H9 (cell line): ENCODE measurements around the gene ADGRL2. TPM values are rescaled to one million over a fixed set of nuclear protein-coding genes. Genes with fewer than 3 reads are reported as not detected.

ENCODE experiments used
- DNase-seq: peaks from one replicate; pipeline ENCODE4 v3.0.0-alpha.2; 2017
- H2AFZ ChIP-seq: one replicate; pipeline ENCODE4 v1.6.1; 2013; ENCODE audit warnings: mild to moderate bottlenecking, low read length, control low read depth, moderate library complexity
- H2AK5ac ChIP-seq: 2 replicates; pipeline ENCODE4 v1.6.1; 2013; ENCODE audit warnings: low read length, control low read depth, mixed read lengths; ENCODE audit not compliant: insufficient read length
- H2BK120ac ChIP-seq: one replicate; pipeline ENCODE4 v1.6.1; 2013; ENCODE audit warnings: low read depth, mild to moderate bottlenecking, low read length, control low read depth, inconsistent platforms; ENCODE audit not compliant: poor library complexity, severe bottlenecking
- H2BK12ac ChIP-seq: 2 replicates; pipeline ENCODE4 v1.6.1; 2013; ENCODE audit warnings: low read length, control low read depth, mixed read lengths, low read depth; ENCODE audit not compliant: insufficient read length
- H2BK15ac ChIP-seq: 2 replicates; pipeline ENCODE4 v1.6.1; 2013; ENCODE audit warnings: low read depth, low read length, control low read depth
- H2BK20ac ChIP-seq: one replicate; pipeline ENCODE4 v1.6.1; 2013; ENCODE audit warnings: low read depth, mild to moderate bottlenecking, low read length, control low read depth, inconsistent platforms; ENCODE audit not compliant: poor library complexity, severe bottlenecking
- H2BK5ac ChIP-seq: 2 replicates; pipeline ENCODE4 v1.6.1; 2013; ENCODE audit warnings: low read length, control low read depth, mixed read lengths; ENCODE audit not compliant: insufficient read length
- H3K14ac ChIP-seq: 2 replicates; pipeline ENCODE4 v1.6.1; 2013; ENCODE audit warnings: low read length, control low read depth; ENCODE audit not compliant: insufficient read depth
- H3K18ac ChIP-seq: 2 replicates; pipeline ENCODE4 v1.6.1; 2013; ENCODE audit warnings: low read depth, mild to moderate bottlenecking, mixed read lengths, low read length, control low read depth; ENCODE audit not compliant: insufficient read length
- H3K23ac ChIP-seq: 2 replicates; pipeline ENCODE4 v1.6.1; 2013; ENCODE audit warnings: low read length, control low read depth, mixed read lengths, low read depth; ENCODE audit not compliant: insufficient read length
- H3K23me2 ChIP-seq: 2 replicates; pipeline ENCODE4 v1.6.1; 2013; ENCODE audit warnings: low read depth, mild to moderate bottlenecking, mixed read lengths, low read length, control low read depth; ENCODE audit not compliant: insufficient read length, poor library complexity, severe bottlenecking
- H3K27ac ChIP-seq: 2 replicates; pipeline ENCODE4 v1.5.1; 2013; ENCODE audit warnings: low read length, control low read depth, mixed read lengths, low read depth; ENCODE audit not compliant: insufficient read length
- H3K27me3 ChIP-seq: 2 replicates; pipeline ENCODE4 v1.6.1; 2013; ENCODE audit warnings: low read length, control low read depth, inconsistent platforms; ENCODE audit not compliant: insufficient read depth
- H3K4ac ChIP-seq: 2 replicates; pipeline ENCODE4 v1.6.1; 2013; ENCODE audit warnings: low read depth, mild to moderate bottlenecking, control low read depth, inconsistent platforms, low read length, moderate library complexity
- H3K4me1 ChIP-seq: 2 replicates; pipeline ENCODE4 v1.6.1; 2013; ENCODE audit warnings: low read length, control low read depth, inconsistent platforms; ENCODE audit not compliant: insufficient read depth
- H3K4me2 ChIP-seq: 2 replicates; pipeline ENCODE4 v1.6.1; 2013; ENCODE audit warnings: low read length, control low read depth, mixed read lengths; ENCODE audit not compliant: insufficient read length, insufficient read depth
- H3K56ac ChIP-seq: 2 replicates; pipeline ENCODE4 v1.6.1; 2013; ENCODE audit warnings: low read depth, mild to moderate bottlenecking, mixed read lengths, low read length, control low read depth; ENCODE audit not compliant: insufficient read length
- H3K79me1 ChIP-seq: 2 replicates; pipeline ENCODE4 v1.6.1; 2013; ENCODE audit warnings: low read depth, mild to moderate bottlenecking, moderate library complexity, low read length, control low read depth, inconsistent platforms; ENCODE audit not compliant: insufficient read depth, poor library complexity, severe bottlenecking
- H3K79me2 ChIP-seq: 2 replicates; pipeline ENCODE4 v1.6.1; 2013; ENCODE audit warnings: low read length, control low read depth, inconsistent platforms; ENCODE audit not compliant: insufficient read depth
- H3K9ac ChIP-seq: 2 replicates; pipeline ENCODE4 v1.6.1; 2013; ENCODE audit warnings: low read length, control low read depth, mixed read lengths; ENCODE audit not compliant: insufficient read length; ENCODE audit errors: extremely low read depth
- H3K9me3 ChIP-seq: one replicate; pipeline ENCODE4 v1.6.1; 2013; ENCODE audit warnings: low read depth, low read length, inconsistent platforms; ENCODE audit not compliant: control insufficient read depth
- H3T11ph ChIP-seq: one replicate; pipeline ENCODE4 v1.6.1; 2013; ENCODE audit warnings: mild to moderate bottlenecking, low read length, control low read depth, inconsistent platforms
- H4K20me1 ChIP-seq: one replicate; pipeline ENCODE4 v1.6.1; 2013; ENCODE audit not compliant: control insufficient read depth, insufficient read length, insufficient read depth
- H4K5ac ChIP-seq: 2 replicates; pipeline ENCODE4 v1.6.1; 2013; ENCODE audit warnings: low read depth, mild to moderate bottlenecking, mixed read lengths, low read length, control low read depth; ENCODE audit not compliant: insufficient read length
- H4K8ac ChIP-seq: replicated peaks from 2 replicates; pipeline ENCODE4 v1.6.1; 2013; ENCODE audit warnings: low read length, control low read depth, mixed read lengths, low read depth; ENCODE audit not compliant: insufficient read length
- H4K91ac ChIP-seq: 2 replicates; pipeline ENCODE4 v1.6.1; 2013; ENCODE audit warnings: low read depth, mild to moderate bottlenecking, moderate library complexity, mixed read lengths, low read length, control low read depth; ENCODE audit not compliant: insufficient read length
- H3K27ac Mint-ChIP-seq, 3 experiments: 2 replicates in 2 of 3; 3 replicates in 1 of 3; pipeline ENCODE4 v1.8.0; 2020 to 2021; ENCODE audit warnings: mixed read lengths in 3 of 3, mild to moderate bottlenecking in 1 of 3, moderate library complexity in 1 of 3
- H3K27me3 Mint-ChIP-seq: 2 replicates; pipeline ENCODE4 v1.8.0; 2021; ENCODE audit warnings: low read depth, mild to moderate bottlenecking, moderate library complexity, mixed read lengths
- H3K36me3 Mint-ChIP-seq, 3 experiments: 2 replicates in 2 of 3; 3 replicates in 1 of 3; pipeline ENCODE4 v1.8.0; 2020 to 2021; ENCODE audit warnings: low read depth in 3 of 3, mixed read lengths in 3 of 3; ENCODE audit not compliant: insufficient read depth in 1 of 3
- H3K4me1 Mint-ChIP-seq, 2 experiments: 2 replicates each; pipeline ENCODE4 v1.8.0; 2020; ENCODE audit warnings: mixed read lengths in 2 of 2
- H3K4me3 Mint-ChIP-seq, 2 experiments: 2 replicates in 1 of 2; 3 replicates in 1 of 2; pipeline ENCODE4 v1.8.0; 2020 to 2021; ENCODE audit warnings: mild to moderate bottlenecking in 2 of 2, mixed read lengths in 2 of 2, moderate library complexity in 1 of 2
- H3K9me3 Mint-ChIP-seq, 2 experiments: 2 replicates in 1 of 2; 3 replicates in 1 of 2; pipeline ENCODE4 v1.8.0; 2020; ENCODE audit warnings: mild to moderate bottlenecking in 2 of 2, mixed read lengths in 2 of 2, moderate library complexity in 1 of 2
- WGBS: extraction: QIAGEN DNeasy Blood & Tissue Kit; methylation state at CpG from one replicate; pipeline ENCODE4 v1.1.7; 2013; ENCODE audit warnings: missing lambda C conversion rate, low lambda C conversion rate, mixed read lengths; ENCODE audit not compliant: insufficient read length; ENCODE audit errors: extremely low coverage; 5-methylcytosine and 5-hydroxymethylcytosine counted together
- total RNA-seq: library from RNA; stranded (reverse); gene quantifications from 2 replicates; pipeline ENCODE4 v1.2.1, GENCODE V29; 2021
- TF ChIP-seq, protein P1 (sequence below): fragments of 200-600 bp; sonication (generic); conservative IDR thresholded peaks from 3 replicates; pipeline ENCODE4 v1.8.0; 2021; ENCODE audit warnings: antibody characterized with exemption, mild to moderate bottlenecking

Gene ADGRL2
- total RNA-seq, 1 experiment from 2014 or later: 119 TPM

DNA sequence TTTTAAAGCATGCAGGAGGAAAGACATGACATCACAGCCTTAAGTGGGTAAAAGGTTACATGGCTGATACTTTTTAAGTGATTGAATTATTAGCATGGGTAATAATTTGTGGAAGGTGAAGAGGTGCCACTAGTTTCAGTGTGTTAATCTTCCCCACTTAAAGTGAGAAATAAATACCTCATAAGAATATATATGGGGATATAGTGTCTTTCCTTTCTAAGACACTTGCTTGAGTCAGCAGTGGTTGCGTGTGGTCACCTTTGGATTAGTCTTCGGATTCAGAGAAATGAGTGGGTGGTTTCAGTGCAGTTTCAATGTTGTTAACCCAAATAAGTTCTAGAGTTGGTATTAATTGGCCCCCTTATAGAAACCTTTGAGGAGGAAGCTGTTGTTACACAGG is 94.1 kb downstream of the ADGRL2 start:
- no peak overlapping the region for H2BK12ac ChIP-seq
- H3K9ac ChIP-seq: no peak overlapping the region
- H4K20me1 ChIP-seq: no peaks in the 10 kb centered on the region
- H3K27me3 ChIP-seq: no peaks in the 10 kb centered on the region
- Mint-ChIP-seq H3K9me3 (no peaks in the 10 kb centered on the region), H3K4me3 (no peak overlapping the region), H3K4me1 (peaks cover 28 to 42% of the 10 kb centered on the region in 2 experiments), H3K36me3 (peaks cover 3 to 10% (median 3%) of the 10 kb centered on the region in 3 experiments; a peak in 3 of 7 replicates), H3K27ac (no peak overlapping the region), H3K27me3 (no peaks in the 10 kb centered on the region)
- H3K4me1 ChIP-seq: no peaks in the 10 kb centered on the region
- H3K27ac ChIP-seq: no peak overlapping the region
- no CpG with 5 or more reads among the region's 2 CpGs for WGBS
- H3K23me2 ChIP-seq: no peaks in the 10 kb centered on the region
- no peak overlapping the region for H3K56ac ChIP-seq
- peaks cover 4% of the 10 kb centered on the region for H3K79me1 ChIP-seq
- no peak overlapping the region for H2BK15ac ChIP-seq
- H2AFZ ChIP-seq: no peak overlapping the region
- no peak overlapping the region for H3K14ac ChIP-seq
- no peak overlapping the region for H2AK5ac ChIP-seq
- no peak overlapping the region for H2BK5ac ChIP-seq
- no peak overlapping the region for H2BK120ac ChIP-seq
- no peak for DNase-seq
- H3K79me2 ChIP-seq: peaks cover 2% of the 10 kb centered on the region; the same call in 1 of the 2 replicates
- H4K8ac ChIP-seq: no peak overlapping the region
- TF ChIP-seq, protein P1, sequence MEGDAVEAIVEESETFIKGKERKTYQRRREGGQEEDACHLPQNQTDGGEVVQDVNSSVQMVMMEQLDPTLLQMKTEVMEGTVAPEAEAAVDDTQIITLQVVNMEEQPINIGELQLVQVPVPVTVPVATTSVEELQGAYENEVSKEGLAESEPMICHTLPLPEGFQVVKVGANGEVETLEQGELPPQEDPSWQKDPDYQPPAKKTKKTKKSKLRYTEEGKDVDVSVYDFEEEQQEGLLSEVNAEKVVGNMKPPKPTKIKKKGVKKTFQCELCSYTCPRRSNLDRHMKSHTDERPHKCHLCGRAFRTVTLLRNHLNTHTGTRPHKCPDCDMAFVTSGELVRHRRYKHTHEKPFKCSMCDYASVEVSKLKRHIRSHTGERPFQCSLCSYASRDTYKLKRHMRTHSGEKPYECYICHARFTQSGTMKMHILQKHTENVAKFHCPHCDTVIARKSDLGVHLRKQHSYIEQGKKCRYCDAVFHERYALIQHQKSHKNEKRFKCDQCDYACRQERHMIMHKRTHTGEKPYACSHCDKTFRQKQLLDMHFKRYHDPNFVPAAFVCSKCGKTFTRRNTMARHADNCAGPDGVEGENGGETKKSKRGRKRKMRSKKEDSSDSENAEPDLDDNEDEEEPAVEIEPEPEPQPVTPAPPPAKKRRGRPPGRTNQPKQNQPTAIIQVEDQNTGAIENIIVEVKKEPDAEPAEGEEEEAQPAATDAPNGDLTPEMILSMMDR: no peak
- H3T11ph ChIP-seq: no peak overlapping the region
- no peak overlapping the region for H4K91ac ChIP-seq
- H4K5ac ChIP-seq: no peak overlapping the region
- no peak overlapping the region for H2BK20ac ChIP-seq
- H3K9me3 ChIP-seq: no peaks in the 10 kb centered on the region
- no peak overlapping the region for H3K23ac ChIP-seq
- no peak overlapping the region for H3K4ac ChIP-seq
- no peak overlapping the region for H3K4me2 ChIP-seq
- no peak overlapping the region for H3K18ac ChIP-seq
